Measurements from ENCODE around the gene ARID1B. TPM values are rescaled to one million over a fixed set of nuclear protein-coding genes. Genes with fewer than 3 reads are reported as not detected.

The ARID1B gene
- total RNA-seq, 4 donors from 2014 or later, result 25.2 to 103 (median 59.5) TPM

DNA sequence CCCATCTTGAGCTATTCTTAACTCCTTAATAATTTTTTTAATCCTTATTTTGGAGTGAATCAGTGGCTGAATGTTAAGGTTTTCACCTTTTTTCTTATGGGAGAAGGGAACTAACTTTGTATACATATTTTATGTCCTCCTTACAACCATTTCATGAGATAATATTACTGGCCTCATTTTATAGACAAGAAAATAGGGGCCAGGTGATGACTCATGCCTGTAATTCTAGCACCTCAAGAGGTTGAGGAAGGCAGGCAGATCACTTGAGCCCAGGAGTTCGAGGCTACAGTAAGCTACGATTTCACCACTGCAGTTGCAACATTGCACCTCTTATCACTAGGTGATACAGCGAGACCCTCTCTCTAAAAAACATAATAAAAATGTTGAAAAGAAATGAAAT is 417.5 kb downstream of the ARID1B start:
- H3K4me3 ChIP-seq, result no peak overlapping the region
- 74 to 86% methylated on average over 3 of the region's 3 CpGs for WGBS, 2 donors
- no peaks in the 10 kb centered on the region for H3K27me3 ChIP-seq
- intact Hi-C loops (cut with DNase I), result no loop called here
- no peak overlapping the region for H3K27ac ChIP-seq
- DNase-seq, result no peak
- peaks cover 3 to 18% (median 7%) of the 10 kb centered on the region in 3 donors for H3K4me1 ChIP-seq
- H3K9me3 ChIP-seq, result no peaks in the 10 kb centered on the region
- peaks cover 15 to 76% (median 27%) of the 10 kb centered on the region in 3 donors for H3K36me3 ChIP-seq
- TF ChIP-seq, protein P1, sequence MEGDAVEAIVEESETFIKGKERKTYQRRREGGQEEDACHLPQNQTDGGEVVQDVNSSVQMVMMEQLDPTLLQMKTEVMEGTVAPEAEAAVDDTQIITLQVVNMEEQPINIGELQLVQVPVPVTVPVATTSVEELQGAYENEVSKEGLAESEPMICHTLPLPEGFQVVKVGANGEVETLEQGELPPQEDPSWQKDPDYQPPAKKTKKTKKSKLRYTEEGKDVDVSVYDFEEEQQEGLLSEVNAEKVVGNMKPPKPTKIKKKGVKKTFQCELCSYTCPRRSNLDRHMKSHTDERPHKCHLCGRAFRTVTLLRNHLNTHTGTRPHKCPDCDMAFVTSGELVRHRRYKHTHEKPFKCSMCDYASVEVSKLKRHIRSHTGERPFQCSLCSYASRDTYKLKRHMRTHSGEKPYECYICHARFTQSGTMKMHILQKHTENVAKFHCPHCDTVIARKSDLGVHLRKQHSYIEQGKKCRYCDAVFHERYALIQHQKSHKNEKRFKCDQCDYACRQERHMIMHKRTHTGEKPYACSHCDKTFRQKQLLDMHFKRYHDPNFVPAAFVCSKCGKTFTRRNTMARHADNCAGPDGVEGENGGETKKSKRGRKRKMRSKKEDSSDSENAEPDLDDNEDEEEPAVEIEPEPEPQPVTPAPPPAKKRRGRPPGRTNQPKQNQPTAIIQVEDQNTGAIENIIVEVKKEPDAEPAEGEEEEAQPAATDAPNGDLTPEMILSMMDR (IDR thresholded peaks at IDR 0.05), result no peak
- no peak for TF ChIP-seq POLR2A (IDR thresholded peaks at IDR 0.05)

DNA sequence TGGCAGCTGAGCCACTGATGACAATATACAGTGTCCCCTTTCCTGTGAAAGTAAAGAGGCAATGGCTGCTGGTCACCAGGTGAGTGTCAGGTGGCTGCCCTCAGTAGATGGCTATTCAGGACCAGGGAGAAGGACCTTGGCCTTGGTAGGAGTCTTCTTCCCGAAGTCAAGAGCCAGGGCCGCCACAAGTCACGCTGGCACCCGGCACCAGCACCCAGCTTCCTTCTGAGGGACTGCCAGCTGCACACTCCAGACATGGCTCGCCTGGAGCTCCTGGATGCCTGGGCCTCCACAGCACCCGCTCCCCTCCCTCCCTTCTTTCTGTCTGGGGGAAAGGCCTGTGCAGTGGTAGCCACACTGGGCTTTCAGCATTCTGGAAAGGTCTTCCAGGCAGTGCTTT is 419.2 kb downstream of the ARID1B start:
- peaks cover 3 to 19% (median 7%) of the 10 kb centered on the region in 3 donors for H3K4me1 ChIP-seq
- 80 to 94% methylated on average over 2 of the region's 6 CpGs for WGBS, 2 donors
- no peak for TF ChIP-seq POLR2A (IDR thresholded peaks at IDR 0.05)
- TF ChIP-seq, protein P1 (IDR thresholded peaks at IDR 0.05), result no peak
- H3K27me3 ChIP-seq, result no peaks in the 10 kb centered on the region
- no peak overlapping the region for H3K27ac ChIP-seq
- peaks cover 14 to 76% (median 19%) of the 10 kb centered on the region in 3 donors for H3K36me3 ChIP-seq
- H3K9me3 ChIP-seq, result no peaks in the 10 kb centered on the region
- intact Hi-C loops (cut with DNase I), result no loop called here
- no peak for DNase-seq
- no peak overlapping the region for H3K4me3 ChIP-seq

DNA sequence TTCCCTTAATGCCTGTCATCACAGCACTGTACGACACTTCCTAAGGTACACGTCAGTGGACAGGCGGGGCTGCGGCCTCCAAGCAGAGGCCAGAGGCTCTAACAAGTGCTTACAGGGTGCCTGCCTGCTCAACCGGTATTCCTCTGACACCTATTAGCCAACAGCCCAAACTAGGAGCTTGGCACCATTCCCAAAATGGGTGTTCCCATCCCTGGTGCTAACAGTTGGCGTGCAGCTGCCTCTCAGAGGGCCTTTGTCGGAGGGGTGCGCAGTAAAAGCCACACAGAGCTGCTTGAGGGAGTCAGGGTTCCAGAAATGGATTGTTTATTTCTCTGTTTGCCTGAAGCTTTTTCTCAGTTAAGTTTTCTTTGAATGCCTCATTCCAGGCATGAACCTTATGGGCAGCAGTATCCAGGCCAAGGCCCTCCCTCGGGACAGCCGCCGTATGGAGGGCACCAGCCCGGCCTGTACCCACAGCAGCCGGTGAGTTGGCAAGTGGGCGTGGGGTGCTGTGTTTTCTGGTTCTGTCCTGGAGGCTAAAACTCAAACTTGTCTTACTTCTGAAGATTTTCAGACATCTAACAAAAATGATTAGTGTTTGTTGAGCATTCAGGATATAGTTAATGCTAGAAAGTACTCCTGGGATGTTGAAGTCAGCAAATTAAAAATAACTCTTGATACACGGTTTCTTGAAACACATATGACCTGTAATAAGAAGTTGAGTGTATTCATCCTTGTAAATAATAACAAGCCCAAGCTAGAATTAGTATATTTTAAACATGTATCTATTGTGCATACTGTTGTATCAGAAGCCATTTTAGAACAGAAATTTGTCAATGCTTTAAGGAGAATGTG is 421.5 kb downstream of the ARID1B start:
- intact Hi-C loops (cut with DNase I), result no loop called here
- TF ChIP-seq, protein P1 (IDR thresholded peaks at IDR 0.05), result no peak
- TF ChIP-seq POLR2A (IDR thresholded peaks at IDR 0.05), result no peak
- 12 to 29% methylated on average over 5 to 13 of the region's 15 CpGs for WGBS, 2 donors
- peak overlapping the region; percentile 74 to 88 (median 81) for H3K27ac ChIP-seq
- peaks cover 3 to 19% (median 7%) of the 10 kb centered on the region in 3 donors for H3K4me1 ChIP-seq
- no peaks in the 10 kb centered on the region for H3K27me3 ChIP-seq
- no peaks in the 10 kb centered on the region for H3K9me3 ChIP-seq
- H3K4me3 ChIP-seq, result peak overlapping the region; percentile 3 to 43 (median 26)
- no peak for DNase-seq
- peaks cover 21 to 77% (median 21%) of the 10 kb centered on the region in 3 donors for H3K36me3 ChIP-seq

DNA sequence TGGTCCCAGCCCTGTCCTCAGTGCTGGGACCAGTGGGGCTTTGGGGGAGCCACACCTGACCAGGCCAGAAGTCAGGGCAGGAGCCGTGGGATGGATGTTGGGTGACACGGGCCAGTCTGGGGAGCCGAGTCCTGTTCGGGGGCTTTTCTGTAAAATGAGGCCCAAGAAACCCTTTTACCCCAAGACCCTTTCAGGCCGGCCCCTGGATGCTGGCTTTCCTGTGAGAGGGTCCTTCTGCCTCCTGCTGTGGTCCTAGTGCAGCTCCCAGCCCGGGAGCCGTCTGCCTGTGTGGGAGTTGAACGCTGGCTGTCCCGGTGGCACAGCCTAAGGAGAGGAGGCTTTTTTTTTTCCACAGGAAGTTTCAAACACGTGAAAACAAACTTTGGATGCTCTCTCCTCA is 422.9 kb downstream of the ARID1B start:
- TF ChIP-seq, protein P1 (IDR thresholded peaks at IDR 0.05), result no peak
- no peak for TF ChIP-seq POLR2A (IDR thresholded peaks at IDR 0.05)
- Histone ChIP-seq H3K9me3 (no peaks in the 10 kb centered on the region), H3K4me1 (peaks cover 3 to 19% (median 7%) of the 10 kb centered on the region in 3 donors), H3K4me3 (no peak overlapping the region), H3K27ac (no peak overlapping the region), H3K36me3 (peaks cover 21 to 82% (median 28%) of the 10 kb centered on the region in 3 donors), H3K27me3 (no peaks in the 10 kb centered on the region)
- no peak for DNase-seq
- 82 to 88% methylated on average over 5 to 10 of the region's 10 CpGs for WGBS, 2 donors
- intact Hi-C loops (cut with DNase I), result no loop called here

DNA sequence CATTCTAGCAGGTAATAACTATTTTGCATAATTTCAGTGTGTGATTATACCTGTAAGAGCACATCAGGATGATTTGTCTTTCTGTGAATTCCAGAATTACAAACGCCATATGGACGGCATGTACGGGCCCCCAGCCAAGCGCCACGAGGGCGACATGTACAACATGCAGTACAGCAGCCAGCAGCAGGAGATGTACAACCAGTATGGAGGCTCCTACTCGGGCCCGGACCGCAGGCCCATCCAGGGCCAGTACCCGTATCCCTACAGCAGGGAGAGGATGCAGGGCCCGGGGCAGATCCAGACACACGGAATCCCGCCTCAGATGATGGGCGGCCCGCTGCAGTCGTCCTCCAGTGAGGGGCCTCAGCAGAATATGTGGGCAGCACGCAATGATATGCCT is 423.4 kb downstream of the ARID1B start:
- TF ChIP-seq, protein P1 (IDR thresholded peaks at IDR 0.05), result no peak
- TF ChIP-seq POLR2A (IDR thresholded peaks at IDR 0.05), result no peak
- intact Hi-C loops (cut with DNase I), result no loop called here
- WGBS, 2 donors, result 77 to 87% methylated on average over 4 of the region's 17 CpGs

More for the DNA sequence above, 423.4 kb downstream of the ARID1B start:
- H3K9me3 ChIP-seq, result no peaks in the 10 kb centered on the region
- no peak overlapping the region for H3K27ac ChIP-seq
- H3K27me3 ChIP-seq, result no peaks in the 10 kb centered on the region
- H3K4me3 ChIP-seq, result no peak overlapping the region
- DNase-seq, result no peak
- H3K36me3 ChIP-seq, result peaks cover 21 to 82% (median 28%) of the 10 kb centered on the region in 3 donors
- peaks cover 3 to 19% (median 7%) of the 10 kb centered on the region in 3 donors for H3K4me1 ChIP-seq
